GM08714 (cell line): Measurements from ENCODE around the gene GAB3.
A peak's percentile ranks its signal among the peaks of the same experiment; 100 is the strongest.

ENCODE experiments used
- H3K4me3 ChIP-seq: fragments of 200-500 bp; sonication (Bioruptor generic); 2 replicates; pipeline ENCODE4 v1.5.1; 2014; ENCODE audit warnings: mild to moderate bottlenecking, low read length, inconsistent platforms
- ZNF274 ChIP-seq: IDR thresholded peaks from 2 replicates; pipeline ENCODE4 v1.6.1; 2012; ENCODE audit warnings: mild to moderate bottlenecking, low read depth, low read length

GAB3 gene

GRCh38 chrX:154750301-154751202 lies at the start of gene GAB3:
TSS of gene GAB3 (minus strand) at chrX:154751077. CDS start at chrX:154751025, 52 bp downstream.
- peak within 1 kb of the TSS; percentile 60; the same call in 1 of the 2 replicates for H3K4me3 ChIP-seq
- TF ChIP-seq ZNF274 = no peak

- H3K4me3 ChIP-seq = peak overlapping the region; percentile 4; the same call in 1 of the 2 replicates
- no peak for TF ChIP-seq ZNF274
Measured at GRCh38 chrX:154799556-154800348, 48.9 kb upstream of the GAB3 start.

GRCh38 chrX:154797006-154797405 lies 46.1 kb upstream of the GAB3 start:
- no peak for TF ChIP-seq ZNF274
- H3K4me3 ChIP-seq = no peak overlapping the region; the same call in 1 of the 2 replicates

GRCh38 chrX:154795016-154795415 lies 44.1 kb upstream of the GAB3 start:
- TF ChIP-seq ZNF274 = no peak
- no peak overlapping the region for H3K4me3 ChIP-seq

- no peak for TF ChIP-seq ZNF274
- no peak overlapping the region for H3K4me3 ChIP-seq
Measured at GRCh38 chrX:154793084-154793795, 42.4 kb upstream of the GAB3 start.

- no peak for TF ChIP-seq ZNF274
Measured at GRCh38 chrX:154791939-154792338, 41.1 kb upstream of the GAB3 start.

GRCh38 chrX:154791467-154791866 lies 40.6 kb upstream of the GAB3 start:
- no peak for TF ChIP-seq ZNF274
- H3K4me3 ChIP-seq = no peak overlapping the region

More at GRCh38 chrX:154791939-154792338, 41.1 kb upstream of the GAB3 start:
- H3K4me3 ChIP-seq = no peak overlapping the region

GRCh38 chrX:154785716-154786115 lies 34.8 kb upstream of the GAB3 start:
- H3K4me3 ChIP-seq = no peak overlapping the region
- TF ChIP-seq ZNF274 = no peak

- no peak for TF ChIP-seq ZNF274
- H3K4me3 ChIP-seq = no peak overlapping the region
Measured at GRCh38 chrX:154784149-154784995, 33.5 kb upstream of the GAB3 start.

- H3K4me3 ChIP-seq = no peak overlapping the region
- no peak for TF ChIP-seq ZNF274
Measured at GRCh38 chrX:154780968-154781367, 30.1 kb upstream of the GAB3 start.

- TF ChIP-seq ZNF274 = no peak
- H3K4me3 ChIP-seq = no peak overlapping the region
Measured at GRCh38 chrX:154779261-154779660, 28.4 kb upstream of the GAB3 start.

- no peak for TF ChIP-seq ZNF274
- no peak overlapping the region for H3K4me3 ChIP-seq
Measured at GRCh38 chrX:154776753-154777152, 25.9 kb upstream of the GAB3 start.
